K562 (cell line): ENCODE data around the gene AQP5. TPM values are rescaled to one million over a fixed set of nuclear protein-coding genes. Genes with fewer than 3 reads are reported as not detected.
A peak's percentile ranks its signal among the peaks of the same experiment; 100 is the strongest.

ENCODE experiments used
- ATAC-seq: fragments of 200-7000 bp; cut with Tn5 transposase; 3 replicates; pipeline ENCODE4 v1.9.1; 2020; ENCODE audit warnings: moderate library complexity
- BruUV-seq: library from RNA; stranded (reverse); fragments of 400-500 nt; replicated peaks from 2 replicates; lab custom pipeline; 2021; lab: Mats Ljungman, UMichigan
- CTCF ChIA-PET: fragments of 300-600 bp; formaldehyde crosslinking; extraction: SDS; loops from one replicate; lab custom pipeline; 2021; ENCODE audit warnings: low intra/inter-chr PET ratio; lab: Yijun Ruan, JAX
- POLR2A ChIA-PET: fragments of 300-600, 350-650 bp; sonication (Branson Sonifier 250); formaldehyde crosslinking; extraction: SDS; loops from one replicate; lab custom pipeline; 2021; ENCODE audit warnings: antibody characterized with exemption, inconsistent platforms; lab: Yijun Ruan, JAX
- DNase-seq, 4 experiments: peaks; one replicate each; pipeline versions ENCODE4 v3.0.0 to v3.0.0-alpha.2; 2011 to 2018; ENCODE audit warnings: low spot score in 3 of 4, mixed read lengths in 3 of 4; ENCODE audit errors: extremely low read depth in 1 of 4
- FAIRE-seq: peaks from 2 replicates; lab custom pipeline; 2011; peaks lifted over from hg19 to GRCh38; lab: Jason Lieb, UNC
- H2AFZ ChIP-seq: 2 replicates; pipeline ENCODE4 v1.6.0; 2011; ENCODE audit warnings: low read depth, low read length, control low read depth, inconsistent platforms
- H3K27ac ChIP-seq: fragments of 200-600 bp; 3 replicates; pipeline ENCODE4 v1.8.0; 2011; ENCODE audit warnings: low read depth, mild to moderate bottlenecking, control low read depth, inconsistent platforms, low read length, moderate library complexity, mixed read lengths; ENCODE audit errors: extremely low read depth
- H3K27me3 ChIP-seq, 2 experiments: fragments of 300-600 bp in 1 of 2; 2 replicates in 1 of 2; 3 replicates in 1 of 2; pipeline versions ENCODE4 v1.6.0 to v1.8.0; 2011; ENCODE audit warnings: inconsistent platforms in 2 of 2, low read length in 2 of 2, mild to moderate bottlenecking in 1 of 2, mixed read lengths in 1 of 2, moderate library complexity in 1 of 2; ENCODE audit not compliant: control insufficient read depth in 2 of 2, insufficient read depth in 2 of 2
- H3K36me3 ChIP-seq: fragments of 300-600 bp; 3 replicates; pipeline ENCODE4 v1.8.0; 2011; ENCODE audit warnings: mild to moderate bottlenecking, low read length, inconsistent platforms; ENCODE audit not compliant: control insufficient read depth, insufficient read depth
- H3K4me1 ChIP-seq, 2 experiments: fragments of 200-600 bp in 1 of 2; replicated peaks in 1 of 2; 2 replicates in 1 of 2; 3 replicates in 1 of 2; pipeline versions ENCODE4 v1.5.1 to v1.8.0; 2011; ENCODE audit warnings: inconsistent platforms in 2 of 2, low read length in 2 of 2, mild to moderate bottlenecking in 1 of 2, mixed read lengths in 1 of 2, moderate library complexity in 1 of 2; ENCODE audit not compliant: control insufficient read depth in 2 of 2, insufficient read depth in 2 of 2
- H3K4me2 ChIP-seq: 2 replicates; pipeline ENCODE4 v1.6.1; 2011; ENCODE audit warnings: low read length, control low read depth, inconsistent platforms, mixed read lengths; ENCODE audit not compliant: insufficient read depth
- H3K4me3 ChIP-seq: fragments of 200-600 bp; sonication (generic), shearing (Covaris generic); 2 replicates; pipeline ENCODE4 v1.5.1; 2016; ENCODE audit warnings: control low read depth, inconsistent platforms
- H3K79me2 ChIP-seq: fragments of 200-600 bp; 3 replicates; pipeline ENCODE4 v1.8.0; 2011; ENCODE audit warnings: low read length, inconsistent platforms; ENCODE audit not compliant: control insufficient read depth, insufficient read depth
- H3K9ac ChIP-seq, 2 experiments: 2 replicates each; pipeline versions ENCODE4 v1.6.0 to v1.6.1; 2011; ENCODE audit warnings: low read depth in 2 of 2, low read length in 2 of 2, control low read depth in 1 of 2, inconsistent platforms in 1 of 2, mild to moderate bottlenecking in 1 of 2, mixed read lengths in 1 of 2; ENCODE audit not compliant: insufficient read depth in 1 of 2
- H3K9me1 ChIP-seq: one replicate; pipeline ENCODE4 v1.6.0; 2011; ENCODE audit warnings: inconsistent platforms, mild to moderate bottlenecking, low read length, moderate library complexity; ENCODE audit not compliant: control insufficient read depth, insufficient read depth
- H3K9me3 ChIP-seq: replicated peaks from 2 replicates; pipeline ENCODE4 v1.5.1; 2011; ENCODE audit warnings: low read depth, low read length, inconsistent platforms; ENCODE audit not compliant: control insufficient read depth, insufficient read depth
- H4K20me1 ChIP-seq: replicated peaks from 2 replicates; pipeline ENCODE4 v1.6.1; 2011; ENCODE audit warnings: low read length, inconsistent platforms, mixed read lengths; ENCODE audit not compliant: control insufficient read depth, insufficient read depth
- KLF6 ChIP-seq: fragments of 250-450 bp; sonication (Bioruptor Pico); IDR thresholded peaks from 2 replicates; pipeline ENCODE4 v1.4.0; 2020; ENCODE audit warnings: mild to moderate bottlenecking, moderate library complexity, borderline replicate concordance
- MYBL2 ChIP-seq, 2 experiments: fragments of 450-650 bp in 1 of 2; sonication (generic) in 1 of 2; formaldehyde crosslinking in 1 of 2; IDR thresholded peaks; 2 replicates each; pipeline versions ENCODE4 v1.6.1 to v1.8.1; 2017 to 2022; ENCODE audit warnings: borderline replicate concordance in 1 of 2, inconsistent platforms in 1 of 2, low read depth in 1 of 2, mild to moderate bottlenecking in 1 of 2, missing genetic modification reagents in 1 of 2, moderate library complexity in 1 of 2
- NFIC ChIP-seq: fragments of 450-650 bp; IDR thresholded peaks from 2 replicates; pipeline ENCODE4 v1.6.1; 2017; ENCODE audit warnings: mild to moderate bottlenecking, inconsistent platforms
- RCOR1 ChIP-seq, 2 experiments: IDR thresholded peaks; 2 replicates each; pipeline ENCODE4 v1.6.1; 2012; ENCODE audit warnings: low read depth in 2 of 2, low read length in 2 of 2, borderline replicate concordance in 1 of 2, improper control_type of control experiment in 1 of 2
- WGBS: fragments of 100-300 bp; shearing (Covaris generic); methylation state at CpG from one replicate; pipeline ENCODE4 v1.1.6; 2016; ENCODE audit warnings: low coverage, mixed read lengths; ENCODE audit not compliant: insufficient coverage; ENCODE audit errors: missing lambda C conversion rate; 5-methylcytosine and 5-hydroxymethylcytosine counted together
- in situ Hi-C: fragments of 300-500 bp; cut with MboI; formaldehyde crosslinking; loops from 4 replicates; pipeline ENCODE4 v1.15.0; 2018; ENCODE audit warnings: inconsistent platforms, mixed read lengths
- intact Hi-C: fragments of 100-400 bp; cut with micrococcal nuclease; formaldehyde crosslinking; loops from 2 replicates; pipeline ENCODE4 v1.14.2; 2022
- polyA plus RNA-seq, 8 experiments: library from polyadenylated mRNA; depleted of rRNA in 4 of 8; stranded (reverse) in 5 of 8; unstranded in 3 of 8; fragments of >200 nt; fragmentation: Nextera tagmentation in 2 of 8; fragmentation: Illumina TruSeq in 1 of 8; extraction: Ambion mirVana in 2 of 8; extraction: Trizol in 1 of 8; gene quantifications; 2 replicates each; pipeline versions ENCODE4 v1.2.1 to v1.2.3, GENCODE V29; 2011 to 2014; ENCODE audit warnings: inconsistent platforms in 1 of 8, missing spikeins in 1 of 8
- total RNA-seq, 7 experiments: library from RNA; depleted of rRNA in 6 of 7; stranded (reverse); fragments of >200 nt in 6 of 7; fragmentation: Illumina TruSeq in 2 of 7; extraction: Trizol in 2 of 7; gene quantifications; 2 replicates each; pipeline versions ENCODE4 v1.2.1 to v1.2.3, GENCODE V29; 2011 to 2021; ENCODE audit warnings: low replicate concordance in 1 of 7
- TF ChIP-seq, protein P1 (sequence below): sonication (generic); formaldehyde crosslinking; IDR thresholded peaks from 2 replicates; pipeline ENCODE4 v1.8.0; 2022; ENCODE audit warnings: missing genetic modification reagents, mild to moderate bottlenecking, borderline replicate concordance
- TF ChIP-seq, protein P2 (sequence below): fragments of 250-450 bp; sonication (Bioruptor Pico); IDR thresholded peaks from 2 replicates; pipeline ENCODE4 v1.5.0; 2022; ENCODE audit warnings: mild to moderate bottlenecking

AQP5 gene
- total and polyA plus RNA-seq, 9 of the 15 experiments (the other 6 are each of a cell fraction or from before 2014, with no cell fraction given) = not detected

DNA sequence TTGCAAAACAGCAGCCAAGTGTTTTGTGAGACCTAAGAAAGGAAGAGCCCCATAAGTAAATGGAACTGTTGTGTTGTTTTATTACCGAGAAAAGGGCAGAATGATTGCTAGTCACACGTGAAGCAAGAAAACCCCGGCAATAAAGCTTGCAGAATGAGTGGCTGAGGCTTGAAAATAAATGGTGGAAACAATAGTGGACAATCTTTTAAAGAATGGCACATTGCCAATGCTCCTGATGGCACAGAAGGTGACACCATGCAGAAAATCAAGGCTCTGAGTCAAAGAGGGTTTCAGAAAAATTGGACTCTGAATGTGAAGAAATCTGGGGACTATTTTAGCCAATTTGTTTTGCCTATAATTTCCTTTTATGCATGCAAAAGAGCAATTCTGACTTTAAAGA lies 15.2 kb upstream of the AQP5 start:
- Histone ChIP-seq H3K27ac (no peak overlapping the region), H4K20me1 (no peaks in the 10 kb centered on the region), H3K79me2 (no peaks in the 10 kb centered on the region), H2AFZ (peak overlapping the region; percentile 92; the same call in 1 of the 2 replicates)
- DNase-seq = no peak
- WGBS = 9% methylated on average over 3 of the region's 3 CpGs
- no peak for FAIRE-seq
- TF ChIP-seq, protein P1, sequence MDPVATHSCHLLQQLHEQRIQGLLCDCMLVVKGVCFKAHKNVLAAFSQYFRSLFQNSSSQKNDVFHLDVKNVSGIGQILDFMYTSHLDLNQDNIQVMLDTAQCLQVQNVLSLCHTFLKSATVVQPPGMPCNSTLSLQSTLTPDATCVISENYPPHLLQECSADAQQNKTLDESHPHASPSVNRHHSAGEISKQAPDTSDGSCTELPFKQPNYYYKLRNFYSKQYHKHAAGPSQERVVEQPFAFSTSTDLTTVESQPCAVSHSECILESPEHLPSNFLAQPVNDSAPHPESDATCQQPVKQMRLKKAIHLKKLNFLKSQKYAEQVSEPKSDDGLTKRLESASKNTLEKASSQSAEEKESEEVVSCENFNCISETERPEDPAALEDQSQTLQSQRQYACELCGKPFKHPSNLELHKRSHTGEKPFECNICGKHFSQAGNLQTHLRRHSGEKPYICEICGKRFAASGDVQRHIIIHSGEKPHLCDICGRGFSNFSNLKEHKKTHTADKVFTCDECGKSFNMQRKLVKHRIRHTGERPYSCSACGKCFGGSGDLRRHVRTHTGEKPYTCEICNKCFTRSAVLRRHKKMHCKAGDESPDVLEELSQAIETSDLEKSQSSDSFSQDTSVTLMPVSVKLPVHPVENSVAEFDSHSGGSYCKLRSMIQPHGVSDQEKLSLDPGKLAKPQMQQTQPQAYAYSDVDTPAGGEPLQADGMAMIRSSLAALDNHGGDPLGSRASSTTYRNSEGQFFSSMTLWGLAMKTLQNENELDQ (CRISPR knock-in tag) = no peak
- TF ChIP-seq MYBL2 (IDR thresholded peaks at IDR 0.05; ENCODE audit: low read depth) (no peak), MYBL2 (CRISPR knock-in tag; IDR thresholded peaks at IDR 0.05; ENCODE audit: borderline replicate concordance) (no peak), KLF6 (CRISPR knock-in tag) (no peak), NFIC (peak; percentile 42), RCOR1 (IDR thresholded peaks at IDR 0.05; ENCODE audit: borderline replicate concordance in 1 of 2, low read depth in 2 of 2, low read length in 2 of 2) (no peak)
- TF ChIP-seq, protein P2, sequence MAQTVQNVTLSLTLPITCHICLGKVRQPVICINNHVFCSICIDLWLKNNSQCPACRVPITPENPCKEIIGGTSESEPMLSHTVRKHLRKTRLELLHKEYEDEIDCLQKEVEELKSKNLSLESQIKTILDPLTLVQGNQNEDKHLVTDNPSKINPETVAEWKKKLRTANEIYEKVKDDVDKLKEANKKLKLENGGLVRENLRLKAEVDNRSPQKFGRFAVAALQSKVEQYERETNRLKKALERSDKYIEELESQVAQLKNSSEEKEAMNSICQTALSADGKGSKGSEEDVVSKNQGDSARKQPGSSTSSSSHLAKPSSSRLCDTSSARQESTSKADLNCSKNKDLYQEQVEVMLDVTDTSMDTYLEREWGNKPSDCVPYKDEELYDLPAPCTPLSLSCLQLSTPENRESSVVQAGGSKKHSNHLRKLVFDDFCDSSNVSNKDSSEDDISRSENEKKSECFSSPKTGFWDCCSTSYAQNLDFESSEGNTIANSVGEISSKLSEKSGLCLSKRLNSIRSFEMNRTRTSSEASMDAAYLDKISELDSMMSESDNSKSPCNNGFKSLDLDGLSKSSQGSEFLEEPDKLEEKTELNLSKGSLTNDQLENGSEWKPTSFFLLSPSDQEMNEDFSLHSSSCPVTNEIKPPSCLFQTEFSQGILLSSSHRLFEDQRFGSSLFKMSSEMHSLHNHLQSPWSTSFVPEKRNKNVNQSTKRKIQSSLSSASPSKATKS (CRISPR knock-in tag) = no peak
- TF ChIP-seq, all 486 proteins: peak for 1
- H3K9ac ChIP-seq = no peak overlapping the region
- no peak overlapping the region for H3K4me3 ChIP-seq
- in situ Hi-C loops = no loop called here
- intact Hi-C loops = loop anchor here (5.0 kb wide), 2 partner anchors 79 to 169 kb away; no protein-coding TSS in a partner anchor
- no peak for ATAC-seq
- H3K9me3 ChIP-seq = no peaks in the 10 kb centered on the region
- 0 out of 5 replicates have a peak, but pooled peaks cover 0 to 9% of the 10 kb centered on the region in 2 experiments for H3K27me3 ChIP-seq
- H3K9me1 ChIP-seq = no peaks in the 10 kb centered on the region
- CTCF ChIA-PET = no interaction called here
- H3K4me2 ChIP-seq = no peak overlapping the region
- no peaks in the 10 kb centered on the region for H3K36me3 ChIP-seq
- BruUV-seq = no TSS peak
- POLR2A ChIA-PET = interaction anchor here (0.6 to 1.8 kb wide), 4 partner anchors 14 to 776 kb away, joined by 3 to 12 read pairs (median 3); no protein-coding TSS in a partner anchor
- peaks cover 14 to 26% of the 10 kb centered on the region in 2 experiments; a peak in 4 of 5 replicates for H3K4me1 ChIP-seq
